VCaP (cell line): ENCODE measurements around the gene OSBPL2.

Experiments used
- H3K27ac ChIP-seq: fragments of 450-650 bp; 2 replicates; pipeline ENCODE4 v1.5.1; 2017
- TF ChIP-seq, protein P1 (sequence below): fragments of 450-650 bp; conservative IDR thresholded peaks from 2 replicates; pipeline ENCODE4 v1.5.1; 2017; ENCODE audit warnings: mild to moderate bottlenecking, moderate library complexity

The OSBPL2 gene

DNA sequence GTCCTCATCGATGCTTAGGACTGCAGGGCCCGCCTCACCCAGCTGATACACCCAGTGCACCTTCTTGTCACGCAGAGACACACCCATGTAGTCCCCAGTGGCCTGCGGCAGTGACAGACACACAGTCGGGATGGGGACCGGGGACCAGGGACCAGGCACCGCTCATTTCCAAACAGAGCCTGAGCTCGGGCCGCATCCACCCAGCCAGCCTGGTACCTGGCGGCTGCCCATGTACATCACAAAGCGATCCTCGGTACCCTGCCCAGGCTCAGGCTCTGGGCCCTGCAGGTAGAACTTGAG is 76.0 kb downstream of the OSBPL2 start:
- TF ChIP-seq, protein P1, sequence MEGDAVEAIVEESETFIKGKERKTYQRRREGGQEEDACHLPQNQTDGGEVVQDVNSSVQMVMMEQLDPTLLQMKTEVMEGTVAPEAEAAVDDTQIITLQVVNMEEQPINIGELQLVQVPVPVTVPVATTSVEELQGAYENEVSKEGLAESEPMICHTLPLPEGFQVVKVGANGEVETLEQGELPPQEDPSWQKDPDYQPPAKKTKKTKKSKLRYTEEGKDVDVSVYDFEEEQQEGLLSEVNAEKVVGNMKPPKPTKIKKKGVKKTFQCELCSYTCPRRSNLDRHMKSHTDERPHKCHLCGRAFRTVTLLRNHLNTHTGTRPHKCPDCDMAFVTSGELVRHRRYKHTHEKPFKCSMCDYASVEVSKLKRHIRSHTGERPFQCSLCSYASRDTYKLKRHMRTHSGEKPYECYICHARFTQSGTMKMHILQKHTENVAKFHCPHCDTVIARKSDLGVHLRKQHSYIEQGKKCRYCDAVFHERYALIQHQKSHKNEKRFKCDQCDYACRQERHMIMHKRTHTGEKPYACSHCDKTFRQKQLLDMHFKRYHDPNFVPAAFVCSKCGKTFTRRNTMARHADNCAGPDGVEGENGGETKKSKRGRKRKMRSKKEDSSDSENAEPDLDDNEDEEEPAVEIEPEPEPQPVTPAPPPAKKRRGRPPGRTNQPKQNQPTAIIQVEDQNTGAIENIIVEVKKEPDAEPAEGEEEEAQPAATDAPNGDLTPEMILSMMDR = no peak
- no peak overlapping the region for H3K27ac ChIP-seq

DNA sequence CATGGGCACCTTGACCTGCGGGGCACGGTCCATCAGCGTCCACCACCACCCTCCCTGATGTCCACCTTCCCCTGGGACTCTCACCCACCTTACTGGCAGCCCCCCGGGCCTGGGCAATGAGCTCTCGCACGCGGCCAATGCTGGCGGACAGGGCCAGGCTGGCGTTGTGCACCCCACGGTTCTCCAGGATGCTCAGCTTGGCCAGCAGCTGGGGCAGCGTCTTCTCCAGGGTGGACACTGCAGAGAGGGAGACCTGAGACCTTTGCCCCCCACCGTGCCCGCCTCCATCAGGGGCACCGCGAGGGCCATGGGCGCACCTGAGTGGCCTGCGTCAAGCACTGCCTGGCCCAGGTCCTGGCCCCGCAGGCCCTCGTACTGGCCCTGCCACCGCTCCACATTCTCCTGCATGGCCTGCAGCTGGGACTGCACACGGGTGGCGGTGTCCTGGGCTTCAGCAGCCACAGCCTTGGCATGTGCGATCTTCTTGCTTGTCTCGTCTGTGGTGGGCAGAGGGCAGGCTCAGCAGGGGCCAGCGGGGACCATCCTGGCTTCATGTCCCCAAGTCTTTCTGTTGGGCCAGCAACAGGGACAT is 76.5 kb downstream of the OSBPL2 start:
- TF ChIP-seq, protein P1 = no peak
- no peak overlapping the region for H3K27ac ChIP-seq

DNA sequence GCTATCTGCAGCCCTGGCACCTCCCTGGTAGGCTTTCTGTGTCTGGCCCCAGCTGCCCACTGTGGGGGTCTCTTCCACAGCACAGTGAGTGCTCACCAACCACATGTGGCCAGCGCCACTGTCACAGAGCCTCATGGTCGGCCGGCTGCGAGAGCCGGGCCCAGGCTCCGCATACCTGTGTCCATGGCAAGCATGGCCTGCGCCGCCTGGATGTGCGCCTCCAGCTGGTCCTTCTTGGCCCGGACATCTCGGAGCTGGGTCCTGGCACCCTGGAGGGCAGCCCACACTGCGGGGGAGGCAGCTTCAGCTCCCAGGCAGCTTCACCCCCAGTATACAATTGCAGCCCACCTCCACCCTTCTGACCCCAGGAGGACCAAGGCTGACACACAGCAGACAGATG is 77.5 kb downstream of the OSBPL2 start:
- no peak overlapping the region for H3K27ac ChIP-seq
- TF ChIP-seq, protein P1 = no peak

DNA sequence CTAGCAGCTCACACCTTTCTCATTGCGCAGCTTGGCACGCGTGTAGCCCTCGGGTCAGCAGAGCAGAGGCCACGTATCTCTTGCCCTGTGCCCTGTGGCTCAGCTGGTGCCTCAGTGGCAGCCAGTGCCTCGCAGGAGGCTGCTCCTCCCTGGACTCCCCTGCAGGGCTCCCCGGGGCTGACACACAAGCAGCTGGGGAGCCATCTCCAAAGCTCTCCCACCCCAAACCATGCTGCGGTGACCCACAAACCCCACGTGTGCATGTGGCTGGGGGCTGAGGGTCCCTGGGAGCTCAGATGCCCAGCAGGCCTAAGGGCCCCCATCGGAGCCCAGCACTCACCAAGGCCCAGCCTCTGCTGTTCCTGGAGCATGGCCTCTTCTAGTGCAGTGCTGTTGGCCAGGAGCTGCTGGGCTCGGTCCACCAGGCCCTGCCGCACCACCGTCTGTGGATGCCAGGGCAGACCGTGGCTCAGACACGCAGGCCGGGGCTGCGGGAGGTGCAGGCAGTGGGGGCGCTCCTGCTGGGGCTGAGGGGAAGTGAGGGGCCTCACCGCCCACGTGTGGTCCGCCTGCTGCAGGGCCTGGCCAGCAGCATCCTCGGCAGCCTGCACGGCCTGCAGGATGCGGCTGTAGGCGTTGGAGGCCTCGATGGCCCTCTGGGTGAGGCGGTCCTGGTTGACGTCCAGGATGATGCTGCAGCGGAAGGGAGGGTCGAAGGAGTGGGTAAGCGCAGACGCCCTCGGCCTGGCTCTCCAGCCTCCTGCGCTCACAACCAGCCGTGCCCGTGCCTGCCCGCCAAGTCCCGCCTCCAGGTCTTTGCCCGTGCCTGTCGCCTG is 78.2 kb downstream of the OSBPL2 start:
- no peak overlapping the region for H3K27ac ChIP-seq
- TF ChIP-seq, protein P1 = no peak

DNA sequence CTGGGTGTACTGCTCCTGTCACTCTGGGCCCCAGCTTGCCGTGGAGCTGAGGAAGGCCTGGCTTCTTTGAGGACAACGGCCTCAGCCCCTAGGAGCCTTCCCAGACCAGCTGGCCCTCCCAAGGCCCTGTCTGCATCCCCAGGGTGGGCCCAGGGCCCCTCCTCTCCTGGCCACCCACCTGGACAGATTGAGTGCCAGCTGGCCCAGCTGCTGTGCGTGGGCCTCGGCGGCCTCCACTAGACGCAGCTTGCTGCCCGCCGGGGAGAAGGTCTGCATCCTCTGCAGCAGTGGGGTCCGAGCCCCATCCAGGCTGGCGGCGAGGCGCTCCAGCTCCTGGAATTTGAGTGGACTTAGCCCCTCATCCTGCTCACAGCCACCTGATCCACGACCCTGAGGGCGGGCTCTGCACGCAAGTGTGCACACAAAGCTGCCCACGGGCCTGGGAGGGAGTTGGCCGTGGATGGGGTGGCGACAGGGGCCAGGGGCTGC is 78.9 kb downstream of the OSBPL2 start:
- no peak overlapping the region for H3K27ac ChIP-seq

DNA sequence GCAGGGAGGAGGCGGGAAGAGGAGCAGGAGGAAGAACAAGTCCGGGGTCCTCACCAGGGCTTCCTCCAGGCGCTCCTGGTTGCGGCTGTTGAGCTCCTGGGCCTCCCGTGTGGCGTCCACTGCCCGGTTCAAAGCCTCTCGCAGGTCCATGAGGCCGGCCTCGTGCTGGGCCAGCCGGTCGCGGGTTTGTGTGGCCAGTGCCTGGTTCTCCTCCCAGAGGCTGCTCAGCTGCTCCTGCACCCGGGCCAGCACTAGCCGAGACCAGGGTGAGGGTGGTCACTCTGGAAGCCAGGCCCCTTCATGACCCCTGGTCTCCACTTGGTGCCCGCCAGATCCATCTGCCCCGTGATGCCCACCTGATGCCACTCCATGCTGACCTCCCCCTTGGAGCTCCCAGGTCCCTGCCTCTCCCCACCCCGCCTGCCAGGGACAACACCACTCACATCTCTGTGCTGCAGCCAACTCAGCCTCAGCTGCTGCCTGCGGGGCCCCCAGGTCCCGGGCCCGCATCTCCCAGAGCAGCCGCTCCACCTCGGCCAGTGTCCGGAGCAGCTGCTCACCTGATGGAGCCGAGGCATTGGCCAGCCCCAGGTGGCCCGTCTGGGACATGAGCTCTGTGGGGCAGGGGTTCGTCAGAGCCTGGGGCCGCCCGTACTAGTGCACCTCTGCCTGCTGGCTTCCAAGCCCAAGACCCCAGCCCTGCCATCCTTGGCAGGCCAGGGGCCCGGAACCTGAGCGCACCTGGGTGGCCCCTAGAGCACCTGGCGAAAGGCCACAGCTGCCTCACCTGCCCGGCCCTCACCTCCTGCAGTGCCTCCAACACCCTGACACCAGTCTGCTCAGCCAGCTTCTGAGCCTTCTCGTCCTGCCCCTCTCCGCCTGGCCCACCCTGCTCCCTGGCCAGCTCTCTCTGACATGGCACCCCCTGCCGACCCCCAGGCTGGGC is 80.4 kb downstream of the OSBPL2 start:
- no peak overlapping the region for H3K27ac ChIP-seq
- TF ChIP-seq, protein P1 = no peak

More for the DNA sequence above, 78.9 kb downstream of the OSBPL2 start:
- TF ChIP-seq, protein P1 = no peak
